GM21423 (cell line): ENCODE data around the gene RIMKLA.
A peak's percentile ranks its signal among the peaks of the same experiment; 100 is the strongest.

Experiments used
- ATAC-seq: cut with Tn5 transposase; IDR thresholded peaks from one replicate; pipeline ENCODE4 v1.9.1; 2021; ENCODE audit warnings: mild to moderate bottlenecking, moderate library complexity; ENCODE audit not compliant: unreplicated experiment

Gene RIMKLA

GRCh38 chr1:42424201-42424600, 43.6 kb downstream of the RIMKLA start:
- ATAC-seq, result no peak

- no peak for ATAC-seq
Observed at GRCh38 chr1:42427240-42427639, 46.6 kb downstream of the RIMKLA start.

GRCh38 chr1:42429603-42430002, 49.0 kb downstream of the RIMKLA start:
- no peak for ATAC-seq

DNA sequence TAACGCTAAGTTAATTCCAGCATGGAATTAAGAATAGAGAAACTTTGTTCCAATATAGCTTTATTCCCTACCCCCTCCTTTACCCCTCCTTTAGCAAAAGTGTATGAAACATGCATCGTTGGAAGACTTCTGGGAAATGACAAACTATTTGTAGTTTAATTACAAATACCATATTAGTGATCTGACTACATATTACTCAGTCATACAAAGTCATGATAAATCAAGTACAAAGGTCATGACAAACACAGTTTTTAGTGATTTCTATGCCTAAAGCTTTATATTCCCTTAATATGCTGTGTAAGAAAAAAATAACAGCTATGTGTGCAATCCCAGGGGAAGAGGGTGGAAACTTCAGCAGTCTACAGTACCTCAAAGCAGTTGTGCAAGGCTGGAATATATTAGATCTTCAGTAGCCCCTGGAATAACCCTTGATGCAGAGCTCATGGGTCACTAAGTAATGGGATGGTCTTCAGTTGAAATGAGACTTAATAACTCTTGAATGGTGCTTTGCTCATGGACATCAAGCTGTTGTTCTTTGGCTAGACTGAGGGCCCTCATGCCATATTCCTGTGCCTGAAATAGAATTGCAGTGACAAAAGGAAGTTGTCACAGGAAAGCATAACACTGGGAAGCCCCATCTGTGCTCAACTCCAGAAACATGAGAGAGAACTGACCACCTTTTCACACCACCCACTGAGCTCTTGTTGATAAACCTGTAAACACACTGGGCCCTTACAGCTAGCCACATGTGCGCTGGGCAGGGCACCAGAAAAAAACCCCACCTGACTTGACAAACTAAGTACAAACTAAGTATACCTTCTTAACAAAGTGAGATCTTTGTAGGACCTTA, 49.9 kb downstream of the RIMKLA start:
- no peak for ATAC-seq

GRCh38 chr1:42431514-42431913, 50.9 kb downstream of the RIMKLA start:
- no peak for ATAC-seq

DNA sequence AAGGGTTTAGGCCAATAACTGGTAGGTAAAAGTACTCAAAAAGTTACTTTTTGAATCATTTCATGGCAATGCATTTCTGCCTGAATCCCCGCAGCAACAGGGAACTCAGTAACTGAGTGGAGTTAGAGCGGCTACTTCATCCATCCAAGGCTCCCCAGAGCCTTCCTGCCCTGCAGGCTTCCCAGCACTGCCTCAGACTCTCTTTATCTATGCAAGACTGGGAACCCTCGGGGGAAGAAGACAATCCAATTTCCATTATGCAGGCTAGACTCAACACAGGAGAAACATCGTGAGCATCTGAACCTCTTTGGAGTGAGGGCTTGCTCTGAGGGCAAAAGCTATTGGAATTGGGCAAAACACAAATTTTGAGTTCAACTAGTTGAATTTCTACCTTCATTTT, 52.1 kb downstream of the RIMKLA start:
- ATAC-seq, result no peak

DNA sequence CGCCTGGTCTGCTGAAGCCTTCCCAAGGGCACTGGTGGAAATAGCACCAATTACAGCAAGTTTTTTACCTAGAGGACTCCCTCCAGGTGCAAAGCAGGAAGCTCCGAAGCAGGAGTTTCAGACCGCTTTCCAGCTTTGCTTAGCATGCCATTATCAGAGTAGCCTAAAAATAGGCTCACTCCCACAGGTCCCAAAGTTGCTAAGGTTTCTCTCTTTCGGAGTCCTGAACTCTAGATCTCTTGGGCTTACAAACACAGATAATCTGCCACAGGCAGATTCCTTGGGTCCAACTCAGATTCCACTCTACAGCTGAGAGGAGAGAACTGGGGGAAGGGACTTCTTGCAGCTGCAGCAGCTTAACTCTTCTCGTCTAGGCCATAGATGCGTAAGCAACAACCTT, 52.8 kb downstream of the RIMKLA start:
- ATAC-seq, result no peak

DNA sequence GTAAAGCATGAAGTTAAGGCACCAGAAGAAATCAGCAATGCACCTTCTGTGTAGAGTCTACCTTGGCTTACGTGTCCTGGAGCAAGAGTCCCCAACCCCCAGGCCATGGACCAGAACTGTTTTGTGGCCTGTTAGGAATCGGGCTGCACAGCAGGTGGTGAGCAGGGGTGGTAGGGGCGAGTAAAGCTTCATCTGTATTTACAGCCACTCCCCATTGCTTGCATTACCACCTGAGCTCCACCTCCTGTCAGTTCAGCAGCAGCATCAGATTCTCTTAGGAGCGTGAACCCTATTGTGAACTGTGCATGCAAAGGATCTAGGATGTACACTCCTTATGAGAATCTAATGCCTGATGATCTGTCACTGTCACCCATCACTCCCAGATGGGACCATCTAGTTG, 53.7 kb downstream of the RIMKLA start:
- ATAC-seq, result no peak

- no peak for ATAC-seq
Observed at GRCh38 chr1:42439940-42440339, 59.3 kb downstream of the RIMKLA start.

- no peak for ATAC-seq
Observed at GRCh38 chr1:42442662-42443061, 62.1 kb downstream of the RIMKLA start.

DNA sequence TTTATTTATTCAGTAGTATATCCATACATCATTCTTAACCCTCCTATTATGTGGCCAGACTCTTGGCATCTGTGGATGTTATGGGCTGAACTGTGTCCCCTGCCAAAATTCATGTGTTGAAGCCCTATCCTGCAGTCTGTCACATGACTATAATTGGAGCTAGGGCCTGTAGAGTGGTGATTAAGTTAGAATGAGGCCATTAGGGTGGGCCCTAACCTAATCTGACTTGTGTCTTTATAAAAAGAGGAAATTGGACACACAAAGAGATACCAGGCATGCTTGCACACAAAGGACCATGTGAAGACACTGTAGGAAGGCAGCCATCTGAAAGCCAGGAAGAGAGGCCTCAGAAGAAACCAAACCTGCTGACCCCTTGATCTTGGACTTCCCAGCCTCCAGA, 68.7 kb downstream of the RIMKLA start:
- no peak for ATAC-seq

- no peak for ATAC-seq
Observed at GRCh38 chr1:42450061-42450460, 69.5 kb downstream of the RIMKLA start.

GRCh38 chr1:42453386-42453785, 72.8 kb downstream of the RIMKLA start:
- ATAC-seq, result no peak

DNA sequence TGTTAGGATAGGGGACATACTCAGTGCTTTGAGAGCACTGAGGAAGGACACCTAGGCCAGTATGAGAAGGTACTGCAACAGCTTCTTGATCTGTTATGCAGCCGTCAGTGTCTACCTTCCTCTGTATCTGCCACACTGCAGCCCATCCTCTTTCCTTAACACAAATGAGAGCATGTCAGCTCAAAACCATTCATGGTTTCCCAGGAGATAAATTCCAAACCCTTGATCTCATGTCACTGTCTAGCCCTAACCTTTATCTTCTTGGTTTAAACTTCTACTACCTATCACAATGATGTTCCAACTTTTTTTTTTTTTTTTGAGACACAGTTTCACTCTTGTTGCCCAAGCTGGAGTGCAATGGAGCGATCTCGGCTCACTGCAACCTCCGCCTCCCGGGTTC, 73.8 kb downstream of the RIMKLA start:
- no peak for ATAC-seq

DNA sequence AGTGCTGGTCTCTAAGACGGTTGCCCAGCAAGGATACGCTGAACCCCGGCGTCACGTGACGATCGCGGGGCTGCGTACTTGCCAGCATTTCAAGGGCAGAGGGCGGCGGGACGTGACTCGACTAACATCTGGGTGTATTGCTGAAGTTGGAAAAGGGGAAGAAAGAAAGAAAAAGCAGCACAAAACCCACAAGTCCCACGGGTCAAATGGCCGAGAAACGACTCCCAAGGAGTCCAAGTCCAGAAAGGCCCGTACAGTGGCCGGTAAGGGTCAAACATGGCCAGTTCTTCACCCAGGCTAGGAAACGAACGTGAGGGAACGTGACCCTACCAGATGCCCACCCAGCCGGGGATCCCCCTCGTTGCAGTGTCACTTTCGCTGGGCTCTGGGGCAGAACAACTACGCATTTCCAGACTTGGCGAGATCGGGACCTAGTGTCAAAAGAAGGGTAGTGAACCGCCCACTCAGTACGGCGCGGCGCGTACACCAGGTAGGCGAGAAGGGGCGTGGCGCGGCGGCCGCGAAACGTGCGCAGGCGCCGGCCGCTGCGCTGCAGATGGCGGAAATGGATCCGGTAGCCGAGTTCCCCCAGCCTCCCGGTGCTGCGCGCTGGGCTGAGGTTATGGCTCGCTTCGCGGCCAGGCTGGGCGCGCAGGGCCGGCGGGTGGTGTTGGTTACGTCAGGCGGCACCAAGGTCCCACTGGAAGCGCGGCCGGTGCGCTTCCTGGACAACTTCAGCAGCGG, 75.6 kb downstream of the RIMKLA start, which contains the start of the genes PPCS and ZMYND12:
PPCS (plus strand) TSS at position 534 of the 744 bp plus-strand sequence; CDS start at position 557, 23 bp downstream.
ZMYND12 (minus strand) TSS at position 13 of the 744 bp plus-strand sequence. CDS start 25 bp downstream, outside the sequence.
- peak; percentile 83 for ATAC-seq

DNA sequence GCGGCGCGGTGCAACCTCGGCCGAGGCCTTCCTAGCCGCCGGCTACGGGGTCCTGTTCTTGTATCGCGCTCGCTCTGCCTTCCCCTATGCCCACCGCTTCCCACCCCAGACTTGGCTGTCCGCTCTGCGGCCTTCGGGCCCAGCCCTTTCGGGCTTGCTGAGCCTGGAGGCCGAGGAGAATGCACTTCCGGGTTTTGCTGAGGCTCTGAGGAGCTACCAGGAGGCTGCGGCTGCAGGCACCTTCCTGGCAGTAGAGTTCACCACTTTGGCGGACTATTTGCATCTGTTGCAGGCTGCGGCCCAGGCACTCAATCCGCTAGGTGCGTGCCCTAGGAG, 76.1 kb downstream of the RIMKLA start:
- ATAC-seq, result peak; percentile 56

DNA sequence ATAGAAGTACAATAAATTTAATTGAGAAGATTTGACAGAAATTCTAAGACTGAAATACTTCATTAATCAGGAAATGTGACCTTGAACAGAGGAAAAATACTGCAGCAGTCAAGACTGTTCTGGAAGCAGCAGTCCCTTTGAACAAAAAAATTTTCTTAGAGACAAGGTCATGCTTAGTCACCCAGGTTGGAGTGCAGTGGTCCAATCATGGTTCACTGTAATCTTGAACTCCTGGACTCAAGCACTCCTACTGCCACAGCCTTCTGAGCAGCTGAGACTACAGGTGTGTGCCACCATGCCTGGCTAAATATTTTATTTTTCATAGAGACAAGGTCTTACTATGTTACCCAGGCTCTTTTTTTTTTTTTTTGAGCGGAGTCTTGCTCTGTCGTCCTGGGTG, 80.6 kb downstream of the RIMKLA start:
- no peak for ATAC-seq

DNA sequence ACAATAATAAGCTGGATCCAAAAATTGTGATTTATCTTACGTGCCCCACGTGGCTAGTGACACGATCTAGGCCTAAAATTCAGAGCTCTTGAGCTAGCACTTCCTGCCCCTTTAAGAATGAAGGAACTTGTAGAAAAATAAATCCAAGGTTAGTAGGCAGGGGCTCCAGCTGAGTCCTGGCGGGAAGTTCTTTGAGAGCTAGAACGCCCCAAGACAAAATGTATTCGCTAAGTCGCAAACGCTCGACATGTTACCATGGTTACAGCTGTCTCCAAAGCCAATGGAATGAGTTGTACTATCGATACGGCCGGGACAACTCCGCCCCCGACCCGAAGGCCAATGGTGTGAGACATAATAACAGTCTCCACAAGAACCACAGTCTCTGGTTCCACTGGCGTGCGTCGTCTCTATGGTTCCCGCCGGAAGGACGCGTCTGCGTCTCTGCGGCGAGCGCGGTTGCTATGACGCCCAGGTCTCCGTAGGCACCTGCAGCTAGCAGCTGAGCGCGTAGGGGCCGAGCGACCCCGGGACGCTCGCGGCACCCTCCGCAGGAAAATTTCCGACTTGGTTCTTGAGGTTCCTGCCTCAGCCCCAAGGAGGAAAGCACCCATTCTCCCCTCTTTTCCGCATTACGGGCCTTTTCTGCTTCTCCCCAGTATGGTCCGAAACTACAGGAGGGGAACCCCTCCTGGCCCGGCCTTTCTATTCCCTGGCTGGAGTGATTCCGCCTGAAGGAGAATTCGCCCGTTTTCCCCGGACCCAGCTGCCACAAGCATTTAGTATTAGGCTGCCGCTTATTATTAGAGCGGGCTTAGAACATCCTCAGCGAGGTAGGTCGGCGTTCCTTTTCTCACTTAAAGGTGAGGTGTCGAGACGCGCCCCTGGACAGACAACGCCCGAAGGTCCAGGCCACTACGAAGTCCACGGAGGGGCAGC, 82.5 kb downstream of the RIMKLA start, which contains the start of gene CCDC30:
CCDC30 (plus strand) TSS at position 459 of the 936 bp plus-strand sequence. CDS start 17,266 bp downstream, outside the sequence.
- peak; percentile 99 for ATAC-seq

GRCh38 chr1:42463921-42464320, 83.3 kb downstream of the RIMKLA start:
- no peak for ATAC-seq

DNA sequence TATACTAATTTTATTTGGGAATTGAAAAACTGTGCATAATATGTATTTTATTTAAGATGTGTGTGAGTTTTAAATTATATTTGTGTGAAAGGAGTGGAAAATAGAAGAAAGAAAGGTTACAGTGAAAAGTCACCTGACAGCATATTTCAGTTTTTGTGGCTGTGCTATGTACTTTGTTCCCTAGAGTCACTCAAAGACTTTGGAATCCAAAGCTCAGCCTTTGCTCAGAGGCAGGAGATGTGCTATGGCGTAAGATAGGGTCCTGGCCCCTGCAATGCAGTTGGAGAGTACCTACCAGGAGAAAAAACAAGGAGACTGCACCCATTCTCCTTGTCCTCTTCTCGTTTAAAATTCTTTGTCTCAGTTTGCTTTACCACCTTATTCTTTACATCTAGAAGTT, 85.4 kb downstream of the RIMKLA start:
- no peak for ATAC-seq

DNA sequence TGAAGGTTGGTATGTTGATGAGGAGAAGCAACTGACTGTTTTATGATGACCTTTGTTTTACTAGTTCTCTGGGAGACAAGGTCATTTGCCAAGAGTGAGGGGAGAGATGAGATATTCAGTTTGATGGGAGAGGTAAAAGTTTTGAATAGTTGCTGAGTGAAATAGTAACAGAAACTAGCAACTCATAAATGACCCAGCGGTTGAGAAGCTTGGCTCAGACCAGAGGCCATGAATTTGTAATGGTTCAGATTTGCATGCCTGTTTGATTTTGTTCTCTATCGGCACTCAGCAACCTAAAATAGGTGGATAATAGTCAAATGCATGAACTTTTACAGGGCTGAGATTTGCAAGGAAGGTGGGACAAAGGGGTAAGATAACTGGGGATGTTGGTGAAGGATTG, 89.1 kb downstream of the RIMKLA start:
- no peak for ATAC-seq
